Fibroblast of lung (primary cell): Measurements from ENCODE around the gene TC2N. TPM values are rescaled to one million over a fixed set of nuclear protein-coding genes. Genes with fewer than 3 reads are reported as not detected.

Experiments
- DNase-seq, 2 donors: peaks; one replicate each; pipeline versions ENCODE4 v3.0.0 to v3.0.0-alpha.2; 2010; ENCODE audit warnings: low read depth in 2 of 2
- H2AFZ ChIP-seq: 2 replicates; pipeline ENCODE4 v1.5.1; 2012; ENCODE audit warnings: low read length, control low read depth, inconsistent platforms
- H3K27ac ChIP-seq: 2 replicates; pipeline ENCODE4 v1.5.1; 2011; ENCODE audit warnings: low read length, control low read depth; ENCODE audit not compliant: insufficient read depth
- H3K27me3 ChIP-seq: 2 replicates; pipeline ENCODE4 v1.5.1; 2011; ENCODE audit warnings: mild to moderate bottlenecking, low read length; ENCODE audit not compliant: control insufficient read depth, insufficient read depth
- H3K36me3 ChIP-seq: 2 replicates; pipeline ENCODE4 v1.5.1; 2011; ENCODE audit warnings: low read length; ENCODE audit not compliant: control insufficient read depth, insufficient read depth
- H3K4me1 ChIP-seq: 2 replicates; pipeline ENCODE4 v1.5.1; 2011; ENCODE audit warnings: low read length; ENCODE audit not compliant: control insufficient read depth, insufficient read depth; ENCODE audit errors: extremely low read depth
- H3K4me2 ChIP-seq: 2 replicates; pipeline ENCODE4 v1.5.1; 2011; ENCODE audit warnings: low read length, control low read depth; ENCODE audit not compliant: insufficient read depth; ENCODE audit errors: extremely low read depth
- H3K4me3 ChIP-seq, 4 experiments: fragments of 200-600 bp in 1 of 4; sonication (generic) in 1 of 4; replicated peaks in 1 of 4; 2 replicates each; pipeline ENCODE4 v1.5.1; 2011 to 2016; ENCODE audit warnings: low read length in 4 of 4, low read depth in 3 of 4, mild to moderate bottlenecking in 3 of 4, control low read depth in 2 of 4, inconsistent platforms in 1 of 4, mixed read lengths in 1 of 4; ENCODE audit not compliant: insufficient read depth in 1 of 4; ENCODE audit errors: control extremely low read depth in 1 of 4
- H3K79me2 ChIP-seq: 2 replicates; pipeline ENCODE4 v1.5.1; 2012; ENCODE audit warnings: mild to moderate bottlenecking, low read length, inconsistent platforms; ENCODE audit not compliant: control insufficient read depth, insufficient read depth
- H3K9ac ChIP-seq: 2 replicates; pipeline ENCODE4 v1.5.1; 2011; ENCODE audit warnings: mild to moderate bottlenecking, low read length, control low read depth; ENCODE audit not compliant: insufficient read depth
- H3K9me3 ChIP-seq: 2 replicates; pipeline ENCODE4 v1.5.1; 2012; ENCODE audit warnings: low read depth, low read length; ENCODE audit not compliant: control insufficient read depth, insufficient read depth
- H4K20me1 ChIP-seq: 2 replicates; pipeline ENCODE4 v1.5.1; 2011; ENCODE audit warnings: low read length; ENCODE audit not compliant: control insufficient read depth, insufficient read depth; ENCODE audit errors: extremely low read depth
- CTCF ChIP-seq, 2 donors: IDR thresholded peaks in 1 of 2; conservative IDR thresholded peaks in 1 of 2; 1 replicate in 1 of 2; 2 replicates in 1 of 2; pipeline ENCODE4 v1.5.1; 2011 to 2012; ENCODE audit warnings: low read length in 2 of 2, control low read depth in 1 of 2, inconsistent platforms in 1 of 2, low read depth in 1 of 2, mild to moderate bottlenecking in 1 of 2
- EZH2 ChIP-seq: IDR thresholded peaks from 2 replicates; pipeline ENCODE4 v1.5.1; 2012; ENCODE audit warnings: low read length, control low read depth, mild to moderate bottlenecking; ENCODE audit errors: missing control alignments
- polyA plus RNA-seq, 2 donors: library from polyadenylated mRNA; depleted of rRNA in 1 of 2; stranded (reverse) in 1 of 2; unstranded in 1 of 2; fragments of >200 nt; gene quantifications; 2 replicates each; pipeline ENCODE4 v1.2.1, GENCODE V29; 2011 to 2012; ENCODE audit warnings: missing spikeins in 1 of 2
- total RNA-seq: library from RNA; depleted of rRNA; stranded (reverse); fragments of >200 nt; gene quantifications from 2 replicates; pipeline ENCODE4 v1.2.1, GENCODE V29; 2014

TC2N gene
- total and polyA plus RNA-seq, 2 donors (not counting 1 experiment from before 2014, with no cell fraction given), result 0.19 to 0.83 TPM

- Histone ChIP-seq H3K4me2 (no peak overlapping the region), H3K27ac (no peak overlapping the region), H3K79me2 (no peaks in the 10 kb centered on the region), H3K4me1 (no peaks in the 10 kb centered on the region), H3K36me3 (no peaks in the 10 kb centered on the region), H3K9me3 (no peaks in the 10 kb centered on the region), H3K9ac (no peak overlapping the region), H2AFZ (no peak overlapping the region), H3K27me3 (no peaks in the 10 kb centered on the region), H3K4me3 (no peak overlapping the region), H4K20me1 (no peaks in the 10 kb centered on the region)
- no peak for DNase-seq
- TF ChIP-seq EZH2, result no peak
- no peak for TF ChIP-seq CTCF (conservative IDR thresholded peaks at IDR 0.05 in 1 of 2, IDR thresholded peaks at IDR 0.05 in 1 of 2; ENCODE audit: low read depth in 1 of 2, low read length in 2 of 2)
Measured at GRCh38 chr14:91754185-91754584, 113.2 kb downstream of the TC2N start.

- no peak for TF ChIP-seq EZH2
- no peak for TF ChIP-seq CTCF (conservative IDR thresholded peaks at IDR 0.05 in 1 of 2, IDR thresholded peaks at IDR 0.05 in 1 of 2; ENCODE audit: low read depth in 1 of 2, low read length in 2 of 2)
- Histone ChIP-seq H3K4me1 (no peaks in the 10 kb centered on the region), H3K27ac (no peak overlapping the region), H2AFZ (no peak overlapping the region), H3K4me2 (no peak overlapping the region), H3K9me3 (no peaks in the 10 kb centered on the region), H3K79me2 (no peaks in the 10 kb centered on the region), H4K20me1 (no peaks in the 10 kb centered on the region), H3K9ac (no peak overlapping the region), H3K4me3 (no peak overlapping the region), H3K36me3 (no peaks in the 10 kb centered on the region), H3K27me3 (no peaks in the 10 kb centered on the region)
- no peak for DNase-seq
Measured at GRCh38 chr14:91753501-91754128, 113.7 kb downstream of the TC2N start.

GRCh38 chr14:91752961-91753360 lies 114.4 kb downstream of the TC2N start:
- Histone ChIP-seq H3K4me1 (no peaks in the 10 kb centered on the region), H3K9ac (no peak overlapping the region), H3K36me3 (no peaks in the 10 kb centered on the region), H3K9me3 (no peaks in the 10 kb centered on the region), H3K4me3 (no peak overlapping the region), H2AFZ (no peak overlapping the region), H3K4me2 (no peak overlapping the region), H3K27ac (no peak overlapping the region), H3K79me2 (no peaks in the 10 kb centered on the region), H4K20me1 (no peaks in the 10 kb centered on the region), H3K27me3 (no peaks in the 10 kb centered on the region)
- DNase-seq, result no peak
- no peak for TF ChIP-seq CTCF (conservative IDR thresholded peaks at IDR 0.05 in 1 of 2, IDR thresholded peaks at IDR 0.05 in 1 of 2; ENCODE audit: low read depth in 1 of 2, low read length in 2 of 2)
- TF ChIP-seq EZH2, result no peak
